SU-DHL-6 (cell line): ENCODE data around the gene ZMIZ1.

ENCODE experiments used
- H2AFZ ChIP-seq: fragments of 200-600 bp; sonication (generic); 2 replicates; pipeline ENCODE4 v1.6.1; 2014; ENCODE audit warnings: low read depth, mild to moderate bottlenecking, moderate library complexity, mixed read lengths, antibody characterized with exemption, low read length; ENCODE audit not compliant: severe bottlenecking
- H3F3A ChIP-seq: fragments of 200-600 bp; shearing (Covaris generic); 2 replicates; pipeline ENCODE4 v1.6.0; 2016; ENCODE audit warnings: antibody characterized with exemption, mild to moderate bottlenecking; ENCODE audit not compliant: insufficient read depth
- H3K27ac ChIP-seq: fragments of 200-600 bp; sonication (generic); 2 replicates; pipeline ENCODE4 v1.5.1; 2016; ENCODE audit warnings: low read depth, mild to moderate bottlenecking, low read length, moderate library complexity, mixed read lengths
- H3K27me3 ChIP-seq: fragments of 200-600 bp; sonication (generic), shearing (Covaris generic); 2 replicates; pipeline ENCODE4 v1.6.0; 2014; ENCODE audit warnings: mild to moderate bottlenecking, low read length
- H3K36me3 ChIP-seq: fragments of 200-600 bp; sonication (generic); 2 replicates; pipeline ENCODE4 v1.6.1; 2014; ENCODE audit warnings: mild to moderate bottlenecking, low read length, mixed read lengths
- H3K4me2 ChIP-seq: fragments of 300-600, 200-600 bp; shearing (Covaris generic), sonication (generic); 2 replicates; pipeline ENCODE4 v1.6.0; 2014; ENCODE audit warnings: low read length, low read depth, mild to moderate bottlenecking; ENCODE audit not compliant: poor library complexity, severe bottlenecking
- H3K4me3 ChIP-seq: fragments of 200-600 bp; sonication (generic); 2 replicates; pipeline ENCODE4 v1.5.1; 2014; ENCODE audit warnings: antibody characterized with exemption, low read length, mild to moderate bottlenecking, mixed read lengths; ENCODE audit not compliant: insufficient read depth, poor library complexity, severe bottlenecking
- H3K79me2 ChIP-seq: fragments of 200-600 bp; sonication (generic); 2 replicates; pipeline ENCODE4 v1.6.1; 2014; ENCODE audit warnings: mild to moderate bottlenecking, low read length, moderate library complexity; ENCODE audit not compliant: insufficient read depth
- H3K9ac ChIP-seq: fragments of 200-600 bp; sonication (generic); 2 replicates; pipeline ENCODE4 v1.7.0; 2014; ENCODE audit warnings: mild to moderate bottlenecking, low read length
- H3K9me2 ChIP-seq: fragments of 200-600 bp; sonication (generic); replicated peaks from 2 replicates; pipeline ENCODE4 v1.6.1; 2014; ENCODE audit warnings: low read length; ENCODE audit not compliant: insufficient read depth
- H3K9me3 ChIP-seq: fragments of 200-600 bp; sonication (generic); 2 replicates; pipeline ENCODE4 v1.6.1; 2014; ENCODE audit warnings: low read length, mixed read lengths; ENCODE audit not compliant: insufficient read depth
- H4K20me1 ChIP-seq: fragments of 200-600 bp; sonication (generic); 2 replicates; pipeline ENCODE4 v1.6.1; 2014; ENCODE audit warnings: low read depth, mild to moderate bottlenecking, antibody characterized with exemption, low read length, moderate library complexity, mixed read lengths
- EZH2phosphoT487 ChIP-seq: fragments of 200-600 bp; sonication (generic), shearing (Covaris generic); conservative IDR thresholded peaks from 2 replicates; pipeline ENCODE4 v1.6.1; 2018; ENCODE audit warnings: mild to moderate bottlenecking, antibody characterized with exemption, low read length, moderate library complexity, mixed read lengths
- TF ChIP-seq, protein P1 (sequence below): fragments of 200-600 bp; sonication (generic); IDR thresholded peaks from one replicate; pipeline ENCODE4 v1.5.1; 2017; ENCODE audit warnings: antibody characterized with exemption, mild to moderate bottlenecking, low read length, moderate library complexity; ENCODE audit not compliant: insufficient read depth, poor library complexity, severe bottlenecking

Gene ZMIZ1

GRCh38 chr10:79026806-79027146, 42.0 kb upstream of the ZMIZ1 start:
- no peaks in the 10 kb centered on the region for H3F3A ChIP-seq
- H4K20me1 ChIP-seq = no peaks in the 10 kb centered on the region
- TF ChIP-seq, protein P1, sequence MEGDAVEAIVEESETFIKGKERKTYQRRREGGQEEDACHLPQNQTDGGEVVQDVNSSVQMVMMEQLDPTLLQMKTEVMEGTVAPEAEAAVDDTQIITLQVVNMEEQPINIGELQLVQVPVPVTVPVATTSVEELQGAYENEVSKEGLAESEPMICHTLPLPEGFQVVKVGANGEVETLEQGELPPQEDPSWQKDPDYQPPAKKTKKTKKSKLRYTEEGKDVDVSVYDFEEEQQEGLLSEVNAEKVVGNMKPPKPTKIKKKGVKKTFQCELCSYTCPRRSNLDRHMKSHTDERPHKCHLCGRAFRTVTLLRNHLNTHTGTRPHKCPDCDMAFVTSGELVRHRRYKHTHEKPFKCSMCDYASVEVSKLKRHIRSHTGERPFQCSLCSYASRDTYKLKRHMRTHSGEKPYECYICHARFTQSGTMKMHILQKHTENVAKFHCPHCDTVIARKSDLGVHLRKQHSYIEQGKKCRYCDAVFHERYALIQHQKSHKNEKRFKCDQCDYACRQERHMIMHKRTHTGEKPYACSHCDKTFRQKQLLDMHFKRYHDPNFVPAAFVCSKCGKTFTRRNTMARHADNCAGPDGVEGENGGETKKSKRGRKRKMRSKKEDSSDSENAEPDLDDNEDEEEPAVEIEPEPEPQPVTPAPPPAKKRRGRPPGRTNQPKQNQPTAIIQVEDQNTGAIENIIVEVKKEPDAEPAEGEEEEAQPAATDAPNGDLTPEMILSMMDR = no peak
- TF ChIP-seq EZH2phosphoT487 = no peak
- H3K9me2 ChIP-seq = no peaks in the 10 kb centered on the region
- H3K4me3 ChIP-seq = no peak overlapping the region
- no peaks in the 10 kb centered on the region for H3K79me2 ChIP-seq
- H3K27ac ChIP-seq = no peak overlapping the region
- H3K9me3 ChIP-seq = no peaks in the 10 kb centered on the region
- H3K27me3 ChIP-seq = no peaks in the 10 kb centered on the region
- H3K36me3 ChIP-seq = no peaks in the 10 kb centered on the region
- no peak overlapping the region for H3K9ac ChIP-seq
- H3K4me2 ChIP-seq = no peak overlapping the region
- H2AFZ ChIP-seq = no peak overlapping the region

DNA sequence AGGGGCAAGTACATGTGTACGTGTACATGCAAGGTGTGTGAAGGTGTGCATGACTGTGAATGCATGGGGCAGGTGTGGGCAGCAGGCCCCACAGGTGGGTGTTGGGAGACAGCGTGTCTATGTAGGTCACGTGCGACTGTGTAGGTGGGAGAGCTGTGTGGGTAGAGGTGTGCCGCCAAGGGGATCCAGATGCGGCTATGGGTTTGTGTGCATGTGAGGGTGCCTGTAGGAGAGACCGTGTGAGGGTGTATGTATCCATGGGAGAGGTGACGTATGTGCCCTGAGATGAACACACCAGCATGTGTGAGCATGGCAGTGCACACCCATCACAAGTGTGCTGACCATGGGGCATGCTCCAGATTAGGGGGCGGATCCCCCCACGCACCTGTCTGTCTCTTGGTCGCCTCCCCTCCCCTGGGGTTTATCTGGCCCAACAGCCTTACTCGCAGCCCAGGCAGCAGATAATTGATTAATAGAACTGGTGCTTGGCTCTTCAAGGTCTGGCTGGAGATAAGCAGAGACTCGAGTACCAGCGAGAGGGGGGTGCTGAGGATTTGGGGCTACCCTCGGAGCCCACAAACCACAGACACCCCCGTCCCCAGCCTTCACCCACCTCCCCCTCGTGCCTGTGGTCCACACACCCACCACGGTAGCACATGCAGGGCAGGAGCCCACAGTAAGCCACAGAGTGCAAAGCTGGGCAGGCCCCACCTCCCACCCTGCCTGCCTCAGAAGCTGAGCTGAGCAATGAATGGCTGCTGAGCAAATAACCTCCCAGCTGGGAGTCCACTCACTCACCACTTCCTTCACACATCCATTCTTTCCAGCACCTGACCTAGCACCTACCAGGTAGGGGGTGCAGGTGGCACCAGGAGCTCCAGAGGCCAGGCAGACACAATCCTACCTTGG, 41.4 kb upstream of the ZMIZ1 start:
- Histone ChIP-seq H3K4me2 (no peak overlapping the region), H3K27ac (no peak overlapping the region)
- TF ChIP-seq EZH2phosphoT487 = no peak
- TF ChIP-seq, protein P1 = no peak

DNA sequence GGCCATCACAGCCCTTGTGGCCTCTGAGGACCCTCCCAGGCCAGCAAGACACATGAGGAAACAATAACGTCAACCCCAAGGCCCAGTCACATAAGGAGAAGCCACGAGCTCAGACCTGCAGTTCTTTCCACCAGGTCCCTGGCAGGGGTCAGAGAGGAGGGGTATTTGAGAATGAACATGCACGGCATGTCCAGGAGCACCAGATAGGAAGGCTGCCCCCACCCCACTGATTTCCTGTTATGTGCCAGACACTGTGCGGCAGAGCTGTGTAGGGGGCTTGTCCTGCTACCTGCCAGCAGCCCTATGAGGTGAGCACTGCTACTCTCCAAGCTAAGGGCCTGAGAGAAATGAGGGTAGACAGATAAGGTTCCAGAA, 40.7 kb upstream of the ZMIZ1 start:
- no peaks in the 10 kb centered on the region for H3K36me3 ChIP-seq
- H3K27ac ChIP-seq = no peak overlapping the region
- no peaks in the 10 kb centered on the region for H3K9me3 ChIP-seq
- H3K4me3 ChIP-seq = no peak overlapping the region
- H3K9ac ChIP-seq = no peak overlapping the region
- TF ChIP-seq EZH2phosphoT487 = no peak
- TF ChIP-seq, protein P1 = no peak
- H3K79me2 ChIP-seq = no peaks in the 10 kb centered on the region
- H3K4me2 ChIP-seq = no peak overlapping the region
- H2AFZ ChIP-seq = no peak overlapping the region
- H3K27me3 ChIP-seq = no peaks in the 10 kb centered on the region
- H3F3A ChIP-seq = no peaks in the 10 kb centered on the region
- no peaks in the 10 kb centered on the region for H4K20me1 ChIP-seq
- H3K9me2 ChIP-seq = no peaks in the 10 kb centered on the region

More for the DNA sequence above, 41.4 kb upstream of the ZMIZ1 start:
- Histone ChIP-seq H3K4me3 (no peak overlapping the region), H3K36me3 (no peaks in the 10 kb centered on the region), H3K9ac (no peak overlapping the region), H3F3A (no peaks in the 10 kb centered on the region), H3K79me2 (no peaks in the 10 kb centered on the region), H4K20me1 (no peaks in the 10 kb centered on the region), H3K27me3 (no peaks in the 10 kb centered on the region), H3K9me2 (no peaks in the 10 kb centered on the region), H3K9me3 (no peaks in the 10 kb centered on the region), H2AFZ (no peak overlapping the region)
